NCI-H748 treated with DMSO at 0.1 percent for 48 hours (cell line): Measurements from ENCODE around the gene POLD4.

Experiments
- DNase-seq: peaks from one replicate; lab custom pipeline; 2025; lab: John Stamatoyannopoulos, UW

POLD4 gene

GRCh38 chr11:67370351-67371076, 17.2 kb upstream of the POLD4 start:
- no peak for DNase-seq

GRCh38 chr11:67369801-67370284, 16.5 kb upstream of the POLD4 start:
- no peak for DNase-seq

GRCh38 chr11:67369275-67369674, 15.9 kb upstream of the POLD4 start:
- no peak for DNase-seq

- DNase-seq: no peak
Measured at GRCh38 chr11:67368621-67369020, 15.3 kb upstream of the POLD4 start.

GRCh38 chr11:67367761-67368227, 14.4 kb upstream of the POLD4 start:
- no peak for DNase-seq

- no peak for DNase-seq
Measured at GRCh38 chr11:67366961-67367760, 13.8 kb upstream of the POLD4 start.

GRCh38 chr11:67366546-67366945, 13.2 kb upstream of the POLD4 start:
- no peak for DNase-seq

- DNase-seq: no peak
Measured at GRCh38 chr11:67365736-67366444, 12.5 kb upstream of the POLD4 start.

- no peak for DNase-seq
Measured at GRCh38 chr11:67364783-67365722, 11.7 kb upstream of the POLD4 start.

GRCh38 chr11:67364169-67364568, 10.8 kb upstream of the POLD4 start:
- DNase-seq: no peak

GRCh38 chr11:67357831-67358670, 4.7 kb upstream of the POLD4 start:
- no peak for DNase-seq

GRCh38 chr11:67356864-67357561, 3.7 kb upstream of the POLD4 start:
- peak; percentile 58 for DNase-seq

GRCh38 chr11:67356387-67356863, 3.1 kb upstream of the POLD4 start:
- DNase-seq: no peak

GRCh38 chr11:67355794-67356386, 2.5 kb upstream of the POLD4 start:
- DNase-seq: no peak

GRCh38 chr11:67355023-67355793, 1.9 kb upstream of the POLD4 start:
- no peak for DNase-seq

GRCh38 chr11:67354075-67355022, 1.0 kb upstream of the POLD4 start:
- DNase-seq: no peak
